ENCODE measurements around the gene TUT7.
"Not testable (repeated sequence)": the region's sequence is repeated elsewhere in the genome, so short reads cannot be mapped to it uniquely, and the experiment has no call there.

The TUT7 gene

DNA sequence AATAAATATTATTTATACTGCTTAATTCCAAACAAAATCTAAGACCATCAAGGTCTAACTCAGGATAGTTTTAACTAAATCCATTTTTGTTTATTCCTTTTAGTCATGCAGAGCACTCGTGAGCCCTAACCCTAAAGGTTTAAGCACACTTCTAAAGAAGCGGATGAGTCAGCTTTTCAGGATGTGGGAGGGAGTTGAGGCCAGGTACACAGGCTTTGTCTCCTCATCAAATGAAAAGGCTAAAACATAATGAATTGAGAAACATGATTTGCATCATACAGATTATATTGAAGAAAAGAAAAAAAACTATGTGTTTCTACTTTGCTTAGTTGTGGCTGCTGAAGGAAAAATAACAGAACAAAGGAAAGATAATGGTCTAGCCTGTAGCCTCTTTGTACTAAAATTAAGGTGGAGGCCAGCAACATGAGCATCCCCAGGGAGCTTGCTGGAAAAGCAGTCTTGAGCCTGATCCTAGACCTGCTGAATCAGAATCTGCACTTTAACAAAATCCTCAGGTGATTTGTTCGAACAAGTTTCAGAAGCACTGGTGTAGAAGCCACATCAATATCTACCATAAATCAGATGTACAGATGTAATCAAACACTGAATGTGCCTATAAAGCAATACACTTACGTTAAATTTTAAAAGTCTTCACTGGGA, 50.8 kb downstream of the TUT7 start:
- H3K4me1 Mint-ChIP-seq: peaks cover 38% of the 10 kb centered on the region
- H3K36me3 Mint-ChIP-seq (ENCODE audit: low read depth): peaks cover 51% of the 10 kb centered on the region
- no peak for TF ChIP-seq CTCF (IDR thresholded peaks at IDR 0.05)
- DNase-seq: no peak
- H3K4me3 Mint-ChIP-seq: peak overlapping the region; percentile 37
- H3K27ac Mint-ChIP-seq: peak overlapping the region; percentile 86
- no peaks in the 10 kb centered on the region for H3K27me3 Mint-ChIP-seq (ENCODE audit: low read depth, poor library complexity)
- no peaks in the 10 kb centered on the region for H3K9me3 Mint-ChIP-seq

GRCh38 chr9:86301686-86302085, 52.5 kb downstream of the TUT7 start:
- H3K4me1 Mint-ChIP-seq: peaks cover 38% of the 10 kb centered on the region
- no peak for DNase-seq
- H3K27ac Mint-ChIP-seq: peak overlapping the region; percentile 1
- H3K27me3 Mint-ChIP-seq (ENCODE audit: low read depth, poor library complexity): no peaks in the 10 kb centered on the region
- no peak for TF ChIP-seq CTCF (IDR thresholded peaks at IDR 0.05)
- no peak overlapping the region for H3K4me3 Mint-ChIP-seq
- peaks cover 43% of the 10 kb centered on the region for H3K36me3 Mint-ChIP-seq (ENCODE audit: low read depth)
- no peaks in the 10 kb centered on the region for H3K9me3 Mint-ChIP-seq

DNA sequence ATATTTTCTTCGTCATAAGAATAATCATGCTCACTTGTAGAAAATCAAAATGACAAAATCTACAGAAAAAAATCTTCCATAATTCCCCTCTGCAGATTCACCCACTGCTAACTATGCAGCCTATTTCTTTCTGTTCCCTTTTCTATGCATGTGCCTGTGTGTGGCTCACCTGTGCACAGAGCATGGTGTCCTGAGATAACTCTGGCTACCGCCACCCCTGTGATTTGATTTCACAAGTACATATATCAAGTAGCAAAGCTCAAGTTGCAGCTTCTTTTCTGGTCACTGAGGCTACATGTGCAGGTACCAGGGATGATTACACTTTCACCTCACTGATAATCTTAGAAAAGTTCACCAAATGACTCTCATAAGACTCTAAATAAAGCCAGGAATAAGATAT, 53.5 kb downstream of the TUT7 start:
- Mint-ChIP-seq H3K9me3 (no peaks in the 10 kb centered on the region), H3K27ac (no peak overlapping the region), H3K27me3 (ENCODE audit: low read depth, poor library complexity) (no peaks in the 10 kb centered on the region), H3K36me3 (ENCODE audit: low read depth) (peaks cover 33% of the 10 kb centered on the region), H3K4me3 (no peak overlapping the region), H3K4me1 (peaks cover 36% of the 10 kb centered on the region)
- DNase-seq: no peak
- TF ChIP-seq CTCF (IDR thresholded peaks at IDR 0.05): no peak

DNA sequence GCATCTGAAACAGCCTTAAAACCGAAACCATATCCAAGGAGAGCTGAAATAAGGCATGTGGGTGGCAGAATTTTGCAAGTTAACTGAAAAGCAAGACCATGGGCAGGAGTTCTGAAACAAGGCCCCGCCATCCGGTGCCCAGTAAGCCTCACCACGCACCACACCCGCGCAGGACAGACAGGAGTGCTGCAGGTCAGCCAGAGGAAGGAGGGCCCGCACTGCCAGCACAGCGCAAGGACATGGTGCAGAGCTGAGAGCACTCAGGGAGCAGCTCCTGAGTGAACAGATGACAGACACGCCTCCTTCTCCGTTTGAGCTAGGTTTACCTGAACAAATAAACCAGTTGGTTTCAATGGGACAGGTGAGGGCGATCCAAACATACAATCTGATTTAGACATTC, 55.3 kb downstream of the TUT7 start:
- Mint-ChIP-seq H3K9me3 (no peaks in the 10 kb centered on the region), H3K36me3 (ENCODE audit: low read depth) (peaks cover 32% of the 10 kb centered on the region)

GRCh38 chr9:86290341-86290740, 63.9 kb downstream of the TUT7 start:
- H3K27me3 Mint-ChIP-seq (ENCODE audit: low read depth, poor library complexity); DNase-seq; H3K9me3 Mint-ChIP-seq; H3K36me3 Mint-ChIP-seq (ENCODE audit: low read depth); H3K4me3 Mint-ChIP-seq; H3K27ac Mint-ChIP-seq: not testable (repeated sequence)
- H3K4me1 Mint-ChIP-seq: peaks cover 23% of the 10 kb centered on the region

More for the DNA sequence above, 55.3 kb downstream of the TUT7 start:
- Mint-ChIP-seq H3K27ac (no peak overlapping the region), H3K27me3 (ENCODE audit: low read depth, poor library complexity) (no peaks in the 10 kb centered on the region), H3K4me1 (peaks cover 17% of the 10 kb centered on the region), H3K4me3 (no peak overlapping the region)
- no peak for TF ChIP-seq CTCF (IDR thresholded peaks at IDR 0.05)
- DNase-seq: no peak

DNA sequence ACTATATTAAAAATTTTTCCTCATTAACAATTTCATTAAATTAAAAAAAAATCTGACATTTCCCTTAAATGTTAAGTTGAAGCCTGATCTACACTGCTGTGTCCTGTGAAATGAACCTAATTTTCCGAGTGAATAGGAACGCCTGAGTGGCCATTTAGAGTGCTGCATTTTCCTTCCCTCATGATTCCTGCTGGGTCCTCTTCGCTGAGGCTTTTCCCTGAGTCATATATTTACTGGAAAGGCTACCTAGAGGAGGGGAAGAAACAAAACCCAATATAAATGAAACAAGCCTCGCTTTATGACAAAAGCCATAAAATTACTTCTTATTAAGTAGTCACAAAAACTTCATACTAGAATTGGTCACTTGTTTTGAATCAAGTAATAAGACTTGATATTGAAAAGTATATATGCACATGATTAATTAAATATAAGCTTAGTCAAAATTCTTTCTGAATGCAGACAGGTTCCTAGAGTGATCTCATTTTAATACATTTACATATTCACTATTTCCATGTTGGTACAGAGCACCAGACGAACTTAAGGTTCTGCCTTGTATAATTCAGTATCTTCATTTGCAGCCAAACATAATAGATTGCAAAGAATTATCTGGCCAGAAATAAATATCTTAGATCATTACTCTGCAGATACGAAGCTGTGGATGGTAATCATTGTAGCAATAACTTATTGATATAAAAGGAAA, 65.6 kb downstream of the TUT7 start:
- peaks cover 8% of the 10 kb centered on the region for H3K27me3 Mint-ChIP-seq (ENCODE audit: low read depth, poor library complexity)
- H3K36me3 Mint-ChIP-seq (ENCODE audit: low read depth): peaks cover 5% of the 10 kb centered on the region
- H3K27ac Mint-ChIP-seq: peak overlapping the region; percentile 83
- H3K4me3 Mint-ChIP-seq: no peak overlapping the region
- H3K9me3 Mint-ChIP-seq: no peaks in the 10 kb centered on the region
- peaks cover 23% of the 10 kb centered on the region for H3K4me1 Mint-ChIP-seq
- no peak for TF ChIP-seq CTCF (IDR thresholded peaks at IDR 0.05)
- DNase-seq: no peak
